Esophagus squamous epithelium (tissue), 5 donors: ENCODE results near the gene IL1B. TPM values are rescaled to one million over a fixed set of nuclear protein-coding genes. Genes with fewer than 3 reads are reported as not detected.

Source experiments
- DNase-seq: peaks from one replicate; lab custom pipeline; 2025; lab: John Stamatoyannopoulos, UW
- H3K27ac ChIP-seq, 4 donors: fragments of 200-600 bp; sonication (generic); one replicate each; pipeline ENCODE4 v1.5.1; 2016 to 2019; ENCODE audit warnings: mild to moderate bottlenecking in 1 of 4
- H3K27me3 ChIP-seq, 4 donors: fragments of 200-600 bp; sonication (generic); 1 replicate in 3 of 4; 2 replicates in 1 of 4; pipeline versions ENCODE4 v1.5.1 to v1.6.0; 2017 to 2021; ENCODE audit warnings: antibody characterized with exemption in 1 of 4
- H3K36me3 ChIP-seq, 3 donors: fragments of 200-600 bp; sonication (generic); one replicate each; pipeline ENCODE4 v1.5.1; 2016 to 2019
- H3K4me1 ChIP-seq, 3 donors: fragments of 200-600 bp; sonication (generic); one replicate each; pipeline ENCODE4 v1.5.1; 2017 to 2019
- H3K4me3 ChIP-seq, 4 donors: fragments of 200-600 bp; sonication (generic); 1 replicate in 3 of 4; 2 replicates in 1 of 4; pipeline ENCODE4 v1.5.1; 2016 to 2019; ENCODE audit warnings: mild to moderate bottlenecking in 2 of 4, moderate library complexity in 1 of 4
- H3K9me3 ChIP-seq, 3 donors: fragments of 200-600 bp; sonication (generic); one replicate each; pipeline ENCODE4 v1.5.1; 2016 to 2019
- POLR2A ChIP-seq, 4 donors: fragments of 450-650 bp; IDR thresholded peaks; one replicate each; pipeline ENCODE4 v1.6.1; 2017; ENCODE audit warnings: antibody characterized with exemption in 4 of 4, mild to moderate bottlenecking in 4 of 4, moderate library complexity in 3 of 4
- WGBS, 2 donors: methylation state at CpG; one replicate each; pipeline ENCODE4 v1.1.5; 2018; 5-methylcytosine and 5-hydroxymethylcytosine counted together
- intact Hi-C: fragments of 100-400 bp; cut with DNase I; formaldehyde crosslinking; loops from one replicate; pipeline ENCODE4 v1.15.0; 2022
- total RNA-seq, 4 donors: library from RNA; depleted of rRNA; stranded (reverse); fragments of >200 nt; gene quantifications; one replicate each; pipeline ENCODE4 v1.1.0, GENCODE V29; 2016
- TF ChIP-seq, protein P1 (sequence below), 6 experiments: fragments of 450-650 bp in 4 of 6; fragments of 200-600 bp in 2 of 6; sonication (generic) in 2 of 6; IDR thresholded peaks; one replicate each; pipeline ENCODE4 v1.5.1; 2016 to 2019; ENCODE audit warnings: antibody characterized with exemption in 6 of 6, mild to moderate bottlenecking in 4 of 6, moderate library complexity in 4 of 6
- donor health status: DM: yes; HTN: yes; CAD: no.

The IL1B gene
- total RNA-seq, 4 donors from 2014 or later = 1.3 to 16.5 (median 4.4) TPM

DNA sequence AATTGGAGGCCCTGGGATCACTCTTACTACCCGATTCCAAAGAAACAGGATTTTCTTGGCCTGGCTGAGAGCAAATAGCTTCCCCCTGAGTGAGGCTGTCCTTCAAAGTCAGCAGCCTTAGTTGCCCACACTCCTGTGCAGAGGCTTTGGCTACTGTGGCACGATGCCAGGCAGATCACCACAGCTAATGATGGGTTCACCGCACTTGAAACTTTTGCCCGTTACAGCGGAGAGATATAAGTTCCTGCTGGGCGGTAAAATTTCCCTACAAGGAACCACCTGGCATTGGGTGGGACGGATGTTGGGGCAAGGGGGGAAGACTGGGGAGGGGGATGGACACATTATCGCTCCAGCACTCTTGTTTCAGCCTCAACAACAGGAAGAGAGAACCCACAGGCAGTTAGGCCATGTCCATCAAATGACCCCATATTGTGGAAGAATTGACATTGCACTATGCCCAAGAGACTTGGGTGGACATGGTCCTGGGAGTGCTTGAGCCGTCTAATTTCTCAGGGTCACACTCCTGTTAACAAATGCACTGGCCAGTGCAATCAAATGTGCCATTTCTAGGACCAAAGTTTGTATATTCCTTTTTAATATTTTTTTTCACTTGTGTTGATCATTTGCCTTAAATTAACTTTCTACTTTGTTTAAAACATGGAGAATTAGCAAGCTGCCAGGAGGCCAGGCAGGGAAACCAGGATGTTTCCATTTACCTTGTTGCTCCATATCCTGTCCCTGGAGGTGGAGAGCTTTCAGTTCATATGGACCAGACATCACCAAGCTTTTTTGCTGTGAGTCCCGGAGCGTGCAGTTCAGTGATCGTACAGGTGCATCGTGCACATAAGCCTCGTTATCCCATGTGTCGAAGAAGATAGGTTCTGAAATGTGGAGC lies 4.4 kb downstream of the IL1B start:
- intact Hi-C loops = no loop called here
- Histone ChIP-seq H3K27ac (no peak overlapping the region), H3K36me3 (no peaks in the 10 kb centered on the region), H3K9me3 (no peaks in the 10 kb centered on the region), H3K27me3 (no peaks in the 10 kb centered on the region), H3K4me3 (no peak overlapping the region), H3K4me1 (peaks cover 8 to 47% (median 12%) of the 10 kb centered on the region in 3 donors)
- WGBS, 2 donors = 85 to 87% methylated on average over 13 to 14 of the region's 15 CpGs
- TF ChIP-seq, protein P1, sequence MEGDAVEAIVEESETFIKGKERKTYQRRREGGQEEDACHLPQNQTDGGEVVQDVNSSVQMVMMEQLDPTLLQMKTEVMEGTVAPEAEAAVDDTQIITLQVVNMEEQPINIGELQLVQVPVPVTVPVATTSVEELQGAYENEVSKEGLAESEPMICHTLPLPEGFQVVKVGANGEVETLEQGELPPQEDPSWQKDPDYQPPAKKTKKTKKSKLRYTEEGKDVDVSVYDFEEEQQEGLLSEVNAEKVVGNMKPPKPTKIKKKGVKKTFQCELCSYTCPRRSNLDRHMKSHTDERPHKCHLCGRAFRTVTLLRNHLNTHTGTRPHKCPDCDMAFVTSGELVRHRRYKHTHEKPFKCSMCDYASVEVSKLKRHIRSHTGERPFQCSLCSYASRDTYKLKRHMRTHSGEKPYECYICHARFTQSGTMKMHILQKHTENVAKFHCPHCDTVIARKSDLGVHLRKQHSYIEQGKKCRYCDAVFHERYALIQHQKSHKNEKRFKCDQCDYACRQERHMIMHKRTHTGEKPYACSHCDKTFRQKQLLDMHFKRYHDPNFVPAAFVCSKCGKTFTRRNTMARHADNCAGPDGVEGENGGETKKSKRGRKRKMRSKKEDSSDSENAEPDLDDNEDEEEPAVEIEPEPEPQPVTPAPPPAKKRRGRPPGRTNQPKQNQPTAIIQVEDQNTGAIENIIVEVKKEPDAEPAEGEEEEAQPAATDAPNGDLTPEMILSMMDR (IDR thresholded peaks at IDR 0.05) = no peak
- no peak for TF ChIP-seq POLR2A (IDR thresholded peaks at IDR 0.05)
- DNase-seq = no peak

- H3K4me3 ChIP-seq = no peak overlapping the region
- DNase-seq = no peak
- no peaks in the 10 kb centered on the region for H3K9me3 ChIP-seq
- H3K4me1 ChIP-seq = peaks cover 8 to 40% (median 12%) of the 10 kb centered on the region in 3 donors
- H3K36me3 ChIP-seq = no peaks in the 10 kb centered on the region
- H3K27me3 ChIP-seq = no peaks in the 10 kb centered on the region
- TF ChIP-seq, protein P1 (IDR thresholded peaks at IDR 0.05) = no peak
- no peak for TF ChIP-seq POLR2A (IDR thresholded peaks at IDR 0.05)
- 56 to 77% methylated on average over 2 of the region's 2 CpGs for WGBS, 2 donors
- intact Hi-C loops = no loop called here
- H3K27ac ChIP-seq = no peak overlapping the region
Observed at GRCh38 chr2:112831513-112831845, 5.1 kb downstream of the IL1B start.

GRCh38 chr2:112830682-112831512 lies 5.7 kb downstream of the IL1B start:
- intact Hi-C loops = no loop called here
- Histone ChIP-seq H3K9me3 (no peaks in the 10 kb centered on the region), H3K27me3 (no peaks in the 10 kb centered on the region), H3K27ac (no peak overlapping the region), H3K36me3 (no peaks in the 10 kb centered on the region), H3K4me1 (peaks cover 8 to 34% (median 12%) of the 10 kb centered on the region in 3 donors), H3K4me3 (no peak overlapping the region)
- WGBS, 2 donors = 71 to 97% methylated on average over 5 of the region's 5 CpGs
- no peak for DNase-seq
- TF ChIP-seq, protein P1 (IDR thresholded peaks at IDR 0.05) = no peak
- TF ChIP-seq POLR2A (IDR thresholded peaks at IDR 0.05) = no peak

DNA sequence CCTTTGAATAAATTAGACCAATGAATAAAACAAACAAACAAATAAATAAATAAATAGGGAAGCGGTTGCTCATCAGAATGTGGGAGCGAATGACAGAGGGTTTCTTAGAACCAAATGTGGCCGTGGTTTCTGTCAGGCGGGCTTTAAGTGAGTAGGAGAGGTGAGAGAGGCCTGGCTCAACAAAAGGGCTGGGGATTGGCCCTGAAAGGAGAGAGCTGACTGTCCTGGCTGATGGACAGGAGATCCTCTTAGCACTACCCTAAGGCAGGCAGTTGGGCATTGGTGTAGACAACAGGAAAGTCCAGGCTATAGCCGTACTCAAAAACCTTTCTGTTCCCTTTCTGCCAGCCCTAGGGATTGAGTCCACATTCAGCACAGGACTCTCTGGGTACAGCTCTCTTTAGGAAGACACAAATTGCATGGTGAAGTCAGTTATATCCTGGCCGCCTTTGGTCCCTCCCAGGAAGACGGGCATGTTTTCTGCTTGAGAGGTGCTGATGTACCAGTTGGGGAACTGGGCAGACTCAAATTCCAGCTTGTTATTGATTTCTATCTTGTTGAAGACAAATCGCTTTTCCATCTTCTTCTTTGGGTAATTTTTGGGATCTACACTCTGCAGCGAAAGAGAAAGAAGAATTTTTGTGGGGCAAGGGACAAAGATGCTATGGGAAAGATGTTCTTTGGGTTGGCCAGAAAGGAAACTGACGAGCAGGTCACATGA lies 6.5 kb downstream of the IL1B start:
- Histone ChIP-seq H3K4me3 (no peak overlapping the region), H3K27me3 (no peaks in the 10 kb centered on the region), H3K27ac (no peak overlapping the region), H3K4me1 (peaks cover 8 to 27% (median 12%) of the 10 kb centered on the region in 3 donors), H3K36me3 (no peaks in the 10 kb centered on the region), H3K9me3 (no peaks in the 10 kb centered on the region)
- no peak for DNase-seq
- 93% methylated on average over 9 to 10 of the region's 10 CpGs for WGBS, 2 donors
- intact Hi-C loops = no loop called here
- TF ChIP-seq, protein P1 (IDR thresholded peaks at IDR 0.05) = no peak
- no peak for TF ChIP-seq POLR2A (IDR thresholded peaks at IDR 0.05)
